Epidermal melanocyte (primary cell): Measurements from ENCODE around the gene GCGR.

ENCODE experiments used
- DNase-seq: peaks from one replicate; pipeline ENCODE4 v3.0.0; 2011; ENCODE audit warnings: low spot score; ENCODE audit not compliant: insufficient read length

The GCGR gene

GRCh38 chr17:81846743-81847689 lies 43.1 kb downstream of the GCGR start:
- no peak for DNase-seq

GRCh38 chr17:81849457-81849856 lies 45.5 kb downstream of the GCGR start:
- DNase-seq: no peak

GRCh38 chr17:81851423-81851822 lies 47.5 kb downstream of the GCGR start:
- no peak for DNase-seq

GRCh38 chr17:81852237-81852636 lies 48.3 kb downstream of the GCGR start:
- DNase-seq: no peak

- DNase-seq: no peak
These were observed 51.2 kb downstream of the GCGR start for GRCh38 chr17:81854974-81855774.

GRCh38 chr17:81858170-81858966 lies 54.4 kb downstream of the GCGR start:
- DNase-seq: no peak

GRCh38 chr17:81858967-81859905 lies 55.3 kb downstream of the GCGR start:
- DNase-seq: no peak

- DNase-seq: no peak
These were observed 56.2 kb downstream of the GCGR start, which contains the start of gene P4HB for GRCh38 chr17:81859906-81860755. Gene P4HB, minus strand, starts transcription at chr17:81860535. Its CDS starts 64 bp downstream, at chr17:81860471.

- peak; percentile 99 for DNase-seq
These were observed 57.0 kb downstream of the GCGR start for GRCh38 chr17:81860756-81861568.

- no peak for DNase-seq
These were observed 59.2 kb downstream of the GCGR start for GRCh38 chr17:81863123-81863675.
